GM12878 (cell line): ENCODE results near the gene CDC34. TPM values are rescaled to one million over a fixed set of nuclear protein-coding genes. Genes with fewer than 3 reads are reported as not detected.

ENCODE experiments used
- ATAC-seq: fragments of 200-7000 bp; cut with Tn5 transposase; 3 replicates; pipeline ENCODE4 v1.9.1; 2020; ENCODE audit warnings: mild to moderate bottlenecking, moderate library complexity
- BruUV-seq: library from RNA; stranded (reverse); fragments of 400-500 nt; replicated peaks from 2 replicates; lab custom pipeline; 2021; lab: Mats Ljungman, UMichigan
- CTCF ChIA-PET: fragments of 300-600 bp; sonication (Branson Sonifier 250); formaldehyde crosslinking; extraction: SDS; loops from one replicate; lab custom pipeline; 2021; ENCODE audit warnings: inconsistent platforms; lab: Yijun Ruan, JAX
- POLR2A ChIA-PET: fragments of 350-600 bp; formaldehyde crosslinking; extraction: SDS; loops from one replicate; lab custom pipeline; 2021; ENCODE audit warnings: inconsistent platforms; lab: Charles Lee
- RAD21 ChIA-PET: fragments of 300-600 bp; sonication (Branson Sonifier 250); formaldehyde crosslinking; loops from one replicate; lab custom pipeline; 2023; ENCODE audit warnings: antibody characterized with exemption; ENCODE audit not compliant: unreplicated experiment; lab: Charles Lee
- SMC1A ChIA-PET: fragments of 300-600 bp; sonication (Branson Sonifier 250); formaldehyde crosslinking; loops from one replicate; lab custom pipeline; 2023; ENCODE audit not compliant: unreplicated experiment, uncharacterized antibody; lab: Charles Lee
- DNase-seq: peaks from one replicate; pipeline ENCODE4 v3.0.0-alpha.2; 2011; ENCODE audit warnings: low read depth, low spot score
- FAIRE-seq: peaks from 3 replicates; lab custom pipeline; 2011; peaks lifted over from hg19 to GRCh38; lab: Jason Lieb, UNC
- H2AFZ ChIP-seq: 2 replicates; pipeline ENCODE4 v1.6.0; 2011; ENCODE audit warnings: low read depth, low read length, control low read depth; ENCODE audit not compliant: control insufficient read depth
- H3K27ac ChIP-seq: 2 replicates; pipeline ENCODE4 v1.5.1; 2011; ENCODE audit warnings: control low read depth; ENCODE audit not compliant: control insufficient read depth, insufficient read depth
- H3K27me3 ChIP-seq, 2 experiments: replicated peaks in 1 of 2; 2 replicates each; pipeline versions ENCODE4 v1.6.0 to v1.6.1; 2011; ENCODE audit warnings: low read length in 1 of 2; ENCODE audit not compliant: control insufficient read depth in 2 of 2, insufficient read depth in 2 of 2
- H3K36me3 ChIP-seq, 2 experiments: 2 replicates each; pipeline ENCODE4 v1.5.1; 2011; ENCODE audit warnings: low read length in 1 of 2; ENCODE audit not compliant: control insufficient read depth in 2 of 2, insufficient read depth in 2 of 2
- H3K4me1 ChIP-seq: 2 replicates; pipeline ENCODE4 v1.6.1; 2011; ENCODE audit warnings: mild to moderate bottlenecking, low read length, moderate library complexity, mixed read lengths; ENCODE audit not compliant: control insufficient read depth, insufficient read depth
- H3K4me2 ChIP-seq: 2 replicates; pipeline ENCODE4 v1.6.0; 2011; ENCODE audit warnings: control low read depth; ENCODE audit not compliant: control insufficient read depth, insufficient read depth
- H3K4me3 ChIP-seq: fragments of 200-600 bp; sonication (generic); 2 replicates; pipeline ENCODE4 v1.5.1; 2016
- H3K79me2 ChIP-seq: 2 replicates; pipeline ENCODE4 v1.6.0; 2011; ENCODE audit warnings: low read length; ENCODE audit not compliant: control insufficient read depth, insufficient read depth
- H3K9ac ChIP-seq: 2 replicates; pipeline ENCODE4 v1.8.0; 2011; ENCODE audit warnings: low read length, control low read depth, mixed read lengths; ENCODE audit not compliant: control insufficient read depth, insufficient read depth
- H3K9me3 ChIP-seq: replicated peaks from 3 replicates; pipeline ENCODE4 v1.5.1; 2011; ENCODE audit warnings: mild to moderate bottlenecking, low read length; ENCODE audit not compliant: control insufficient read depth, insufficient read depth
- H4K20me1 ChIP-seq: 2 replicates; pipeline ENCODE4 v1.6.0; 2011; ENCODE audit not compliant: control insufficient read depth, insufficient read depth
- CBX5 ChIP-seq: sonication (generic); IDR thresholded peaks from 2 replicates; pipeline ENCODE4 v1.6.1; 2016; ENCODE audit warnings: low read depth, moderate library complexity, mild to moderate bottlenecking, inconsistent platforms
- CHD1 ChIP-seq: IDR thresholded peaks from 2 replicates; pipeline ENCODE4 v1.6.1; 2012; ENCODE audit warnings: low read depth, low read length, improper control_type of control experiment
- CREB1 ChIP-seq: IDR thresholded peaks from 2 replicates; pipeline ENCODE4 v1.6.1; 2012; ENCODE audit warnings: low read depth, mild to moderate bottlenecking, inconsistent platforms
- EGR1 ChIP-seq, 2 experiments: IDR thresholded peaks; 1 replicate in 1 of 2; 2 replicates in 1 of 2; pipeline ENCODE4 v1.6.1; 2011 to 2012; ENCODE audit warnings: low read depth in 2 of 2, low read length in 2 of 2, borderline replicate concordance in 1 of 2, mild to moderate bottlenecking in 1 of 2, moderate library complexity in 1 of 2
- MTA3 ChIP-seq: IDR thresholded peaks from 2 replicates; pipeline ENCODE4 v1.6.1; 2012; ENCODE audit warnings: low read length, inconsistent platforms, borderline replicate concordance
- PML ChIP-seq: IDR thresholded peaks from 2 replicates; pipeline ENCODE4 v1.6.1; 2012; ENCODE audit warnings: low read length, inconsistent platforms
- WRNIP1 ChIP-seq: IDR thresholded peaks from 2 replicates; pipeline ENCODE4 v1.6.1; 2011; ENCODE audit warnings: low read depth, low read length, improper control_type of control experiment, borderline replicate concordance
- WGBS: methylation state at CpG from one replicate; pipeline ENCODE4 v1.1.6; 2016; ENCODE audit warnings: low lambda C conversion rate; ENCODE audit not compliant: insufficient replicate concordance, insufficient coverage; ENCODE audit errors: missing lambda C conversion rate; 5-methylcytosine and 5-hydroxymethylcytosine counted together
- in situ Hi-C: fragments of 300-500 bp; cut with MboI; formaldehyde crosslinking; loops from 9 replicates; pipeline ENCODE4 v1.14.3; 2018; ENCODE audit warnings: mixed read lengths
- intact Hi-C: fragments of 100-400 bp; cut with micrococcal nuclease; formaldehyde crosslinking; loops from one replicate; pipeline ENCODE4 v1.14.2; 2022; ENCODE audit not compliant: unreplicated experiment
- polyA plus RNA-seq, 11 experiments: library from polyadenylated mRNA; depleted of rRNA in 4 of 11; unstranded in 6 of 11; stranded (reverse) in 5 of 11; fragments of >200 nt; fragmentation: Nextera tagmentation in 4 of 11; fragmentation: Illumina TruSeq in 1 of 11; extraction: Ambion mirVana in 4 of 11; extraction: Trizol in 1 of 11; gene quantifications; 1 replicate in 1 of 11; 2 replicates in 10 of 11; pipeline versions ENCODE4 v1.2.1 to v1.2.3, GENCODE V29; 2011 to 2016; ENCODE audit warnings: inconsistent platforms in 2 of 11, missing spikeins in 2 of 11, low read depth in 1 of 11
- total RNA-seq, 4 experiments: library from RNA; depleted of rRNA in 3 of 4; stranded (reverse); fragments of >200 nt in 3 of 4; fragmentation: Illumina TruSeq in 1 of 4; extraction: Trizol in 1 of 4; gene quantifications; 2 replicates each; pipeline versions ENCODE4 v1.2.1 to v1.2.3, GENCODE V29; 2013 to 2021
- TF ChIP-seq, protein P1 (sequence below): IDR thresholded peaks from 2 replicates; pipeline ENCODE4 v1.6.1; 2012; ENCODE audit warnings: low read depth, low read length, improper control_type of control experiment
- TF ChIP-seq, protein P2 (sequence below): fragments of 450-650 bp; IDR thresholded peaks from 2 replicates; pipeline ENCODE4 v1.6.1; 2016; ENCODE audit warnings: mild to moderate bottlenecking

CDC34 gene
- total and polyA plus RNA-seq, 10 of the 15 experiments (the other 5 are each of a cell fraction or from before 2014, with no cell fraction given) = 0.31 to 48.9 (median 28.5) TPM

DNA sequence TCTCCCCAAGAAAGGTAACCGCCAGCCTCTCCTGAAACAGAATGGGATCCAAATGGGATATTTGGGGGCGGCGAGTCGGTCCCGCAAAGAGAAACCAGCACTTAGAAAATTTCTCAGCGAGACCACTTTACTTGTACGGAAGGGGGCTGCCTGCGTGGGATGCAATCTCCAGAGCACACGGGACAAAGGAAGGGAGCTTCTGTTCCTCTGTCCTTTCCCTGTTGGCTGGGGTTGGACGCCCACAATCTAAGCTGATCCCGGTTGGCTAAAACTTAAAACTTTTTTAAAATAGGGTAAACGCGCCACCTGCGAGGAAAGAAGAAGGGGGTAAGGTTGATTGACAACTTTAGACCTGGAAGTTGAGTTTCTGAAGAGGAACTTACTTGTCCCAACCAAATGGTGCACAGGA, 40.0 kb downstream of the CDC34 start:
- Histone ChIP-seq H3K27ac (peak overlapping the region; percentile 88), H3K4me1 (peaks cover 3% of the 10 kb centered on the region; the same call in 1 of the 2 replicates), H3K36me3 (peaks cover 0 to 3% of the 10 kb centered on the region in 2 experiments; a peak in 1 of 4 replicates)
- ATAC-seq = peak; percentile 2; the same call in 2 of the 3 replicates
- ChIA-PET POLR2A (no interaction called here), SMC1A (no interaction called here)
- TSS peak; percentile 96 for BruUV-seq
- TF ChIP-seq CHD1 = 0 out of 2 replicates have a peak, but pooled peaks have one; percentile 31
- no peak for TF ChIP-seq WRNIP1
- TF ChIP-seq, protein P1, sequence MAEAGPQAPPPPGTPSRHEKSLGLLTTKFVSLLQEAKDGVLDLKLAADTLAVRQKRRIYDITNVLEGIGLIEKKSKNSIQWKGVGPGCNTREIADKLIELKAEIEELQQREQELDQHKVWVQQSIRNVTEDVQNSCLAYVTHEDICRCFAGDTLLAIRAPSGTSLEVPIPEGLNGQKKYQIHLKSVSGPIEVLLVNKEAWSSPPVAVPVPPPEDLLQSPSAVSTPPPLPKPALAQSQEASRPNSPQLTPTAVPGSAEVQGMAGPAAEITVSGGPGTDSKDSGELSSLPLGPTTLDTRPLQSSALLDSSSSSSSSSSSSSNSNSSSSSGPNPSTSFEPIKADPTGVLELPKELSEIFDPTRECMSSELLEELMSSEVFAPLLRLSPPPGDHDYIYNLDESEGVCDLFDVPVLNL = 0 out of 2 replicates have a peak, but pooled peaks have one; percentile 48
- TF ChIP-seq CREB1 = peak; percentile 22; the same call in 1 of the 2 replicates
- peak; percentile 50 for TF ChIP-seq PML
- no peak for TF ChIP-seq CBX5
- peak in 1 of 2 experiments; percentile 38; a peak in 1 of 3 replicates for TF ChIP-seq EGR1 (IDR thresholded peaks at IDR 0.05; ENCODE audit: borderline replicate concordance in 1 of 2, low read depth in 2 of 2, low read length in 2 of 2)
- TF ChIP-seq, protein P2, sequence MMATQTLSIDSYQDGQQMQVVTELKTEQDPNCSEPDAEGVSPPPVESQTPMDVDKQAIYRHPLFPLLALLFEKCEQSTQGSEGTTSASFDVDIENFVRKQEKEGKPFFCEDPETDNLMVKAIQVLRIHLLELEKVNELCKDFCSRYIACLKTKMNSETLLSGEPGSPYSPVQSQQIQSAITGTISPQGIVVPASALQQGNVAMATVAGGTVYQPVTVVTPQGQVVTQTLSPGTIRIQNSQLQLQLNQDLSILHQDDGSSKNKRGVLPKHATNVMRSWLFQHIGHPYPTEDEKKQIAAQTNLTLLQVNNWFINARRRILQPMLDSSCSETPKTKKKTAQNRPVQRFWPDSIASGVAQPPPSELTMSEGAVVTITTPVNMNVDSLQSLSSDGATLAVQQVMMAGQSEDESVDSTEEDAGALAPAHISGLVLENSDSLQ = peak; percentile 77
- TF ChIP-seq MTA3 = peak; percentile 51; the same call in 1 of the 2 replicates
- TF ChIP-seq, all 136 proteins: peak for 7
- peak overlapping the region; percentile 83 for H3K4me3 ChIP-seq
- intact Hi-C loops (loop anchor here (5.0 kb wide), 2 partner anchors 39 to 61 kb away; partner anchors contain the start of genes CDC34 and POLRMT), in situ Hi-C loops (no loop called here)
- H3K79me2 ChIP-seq = peaks cover 39% of the 10 kb centered on the region
- H2AFZ ChIP-seq = peak overlapping the region; percentile 90
- H4K20me1 ChIP-seq = no peaks in the 10 kb centered on the region
- 3% methylated on average over 14 of the region's 14 CpGs for WGBS
- CTCF ChIA-PET = interaction anchor here (1.0 to 1.1 kb wide), 2 partner anchors 39 to 61 kb away, joined by 3 read pairs; no protein-coding TSS in a partner anchor
- FAIRE-seq = no peak
- DNase-seq = no peak
- no peaks in the 10 kb centered on the region for H3K9me3 ChIP-seq
- H3K4me2 ChIP-seq = peak overlapping the region; percentile 93
- H3K9ac ChIP-seq = peak overlapping the region; percentile 62
- no peaks in the 10 kb centered on the region for H3K27me3 ChIP-seq
- RAD21 ChIA-PET = no interaction called here
